H1 (cell line): ENCODE measurements around the gene PIP4K2C. TPM values are rescaled to one million over a fixed set of nuclear protein-coding genes. Genes with fewer than 3 reads are reported as not detected.

Experiments used
- ASH2L ChIP-seq: fragments of 200-600, 300-600 bp; sonication (generic); IDR thresholded peaks from one replicate; pipeline ENCODE4 v1.7.1; 2017; ENCODE audit warnings: low read length
- BRCA1 ChIP-seq: IDR thresholded peaks from 2 replicates; pipeline ENCODE4 v1.6.1; 2012; ENCODE audit warnings: low read depth, low read length, improper control_type of control experiment
- CBX8 ChIP-seq: fragments of 300-800, 300-1000 bp; sonication (generic); IDR thresholded peaks from 2 replicates; pipeline ENCODE4 v1.7.1; 2016; ENCODE audit warnings: low read depth, low read length, borderline replicate concordance
- CHD1 ChIP-seq: IDR thresholded peaks from 2 replicates; pipeline ENCODE4 v1.6.1; 2012; ENCODE audit warnings: low read depth, low read length, improper control_type of control experiment
- CHD2 ChIP-seq: IDR thresholded peaks from 2 replicates; pipeline ENCODE4 v1.6.1; 2012; ENCODE audit warnings: low read length, improper control_type of control experiment
- CTBP2 ChIP-seq: IDR thresholded peaks from 2 replicates; pipeline ENCODE4 v1.7.0; 2011; ENCODE audit warnings: borderline replicate concordance, mild to moderate bottlenecking, moderate library complexity, mixed read lengths, low read length; ENCODE audit not compliant: insufficient read depth, insufficient read length
- CTCF ChIP-seq, 3 experiments: IDR thresholded peaks; 1 replicate in 2 of 3; 2 replicates in 1 of 3; pipeline versions ENCODE4 v1.5.1 to v1.6.1; 2011; ENCODE audit warnings: low read length in 3 of 3, mild to moderate bottlenecking in 3 of 3, inconsistent platforms in 2 of 3, low read depth in 1 of 3, moderate library complexity in 1 of 3; ENCODE audit not compliant: insufficient read depth in 1 of 3; ENCODE audit errors: control extremely low read depth in 1 of 3
- EGR1 ChIP-seq: IDR thresholded peaks from 2 replicates; pipeline ENCODE4 v1.6.1; 2011; ENCODE audit warnings: low read depth, low read length, borderline replicate concordance
- EP300 ChIP-seq, 2 experiments: IDR thresholded peaks; 1 replicate in 1 of 2; 2 replicates in 1 of 2; pipeline ENCODE4 v1.6.1; 2011 to 2012; ENCODE audit warnings: low read depth in 2 of 2, low read length in 2 of 2, mild to moderate bottlenecking in 2 of 2, borderline replicate concordance in 1 of 2, inconsistent platforms in 1 of 2, moderate library complexity in 1 of 2
- GTF2F1 ChIP-seq: IDR thresholded peaks from 2 replicates; pipeline ENCODE4 v1.6.1; 2012; ENCODE audit warnings: low read depth, low read length, improper control_type of control experiment, borderline replicate concordance
- JUN ChIP-seq: IDR thresholded peaks from 2 replicates; pipeline ENCODE4 v1.6.1; 2011; ENCODE audit warnings: low read depth, mild to moderate bottlenecking, improper control_type of control experiment, low read length
- KDM1A ChIP-seq: fragments of 200-600, 300-600 bp; sonication (generic); IDR thresholded peaks from 2 replicates; pipeline ENCODE4 v1.7.1; 2016; ENCODE audit warnings: mild to moderate bottlenecking, low read length, borderline replicate concordance
- KDM4A ChIP-seq: IDR thresholded peaks from one replicate; pipeline ENCODE4 v1.7.1; 2012; ENCODE audit warnings: low read depth, mild to moderate bottlenecking, moderate library complexity, low read length, inconsistent platforms; ENCODE audit not compliant: severe bottlenecking
- KDM5A ChIP-seq: fragments of 200-600 bp; IDR thresholded peaks from 2 replicates; pipeline ENCODE4 v1.7.1; 2012; ENCODE audit warnings: mild to moderate bottlenecking, low read length, inconsistent platforms, mixed read lengths
- PHF8 ChIP-seq: fragments of 200-600 bp; sonication (generic); conservative IDR thresholded peaks from 2 replicates; pipeline ENCODE4 v1.7.1; 2012; ENCODE audit warnings: low read depth, mild to moderate bottlenecking, inconsistent platforms, low read length, moderate library complexity
- POLR2AphosphoS5 ChIP-seq: IDR thresholded peaks from 2 replicates; pipeline ENCODE4 v1.6.1; 2011; ENCODE audit warnings: low read depth, low read length
- RAD21 ChIP-seq, 2 experiments: IDR thresholded peaks in 1 of 2; conservative IDR thresholded peaks in 1 of 2; 2 replicates each; pipeline ENCODE4 v1.6.1; 2011; ENCODE audit warnings: low read depth in 2 of 2, low read length in 2 of 2, improper control_type of control experiment in 1 of 2, inconsistent platforms in 1 of 2, mild to moderate bottlenecking in 1 of 2, moderate library complexity in 1 of 2
- SIN3A ChIP-seq, 2 experiments: IDR thresholded peaks in 1 of 2; conservative IDR thresholded peaks in 1 of 2; 2 replicates each; pipeline ENCODE4 v1.6.1; 2011 to 2012; ENCODE audit warnings: low read length in 2 of 2, improper control_type of control experiment in 1 of 2, low read depth in 1 of 2, mild to moderate bottlenecking in 1 of 2
- SIX5 ChIP-seq: IDR thresholded peaks from 2 replicates; pipeline ENCODE4 v1.6.1; 2011; ENCODE audit warnings: mild to moderate bottlenecking, low read depth, low read length
- SP2 ChIP-seq: IDR thresholded peaks from 2 replicates; pipeline ENCODE4 v1.6.1; 2012; ENCODE audit warnings: mild to moderate bottlenecking, low read length, inconsistent platforms
- SP4 ChIP-seq: IDR thresholded peaks from 2 replicates; pipeline ENCODE4 v1.6.1; 2012; ENCODE audit warnings: low read length, inconsistent platforms
- SUZ12 ChIP-seq: fragments of 200-600 bp; sonication (generic); IDR thresholded peaks from 2 replicates; pipeline ENCODE4 v1.6.1; 2012; ENCODE audit warnings: mild to moderate bottlenecking, inconsistent platforms, low read length, moderate library complexity, mixed read lengths
- polyA plus RNA-seq, 7 experiments: library from polyadenylated mRNA; depleted of rRNA in 3 of 7; stranded (reverse) in 5 of 7; unstranded in 2 of 7; fragments of >200 nt in 5 of 7; fragments of 200-250 nt in 2 of 7; gene quantifications; 1 replicate in 5 of 7; 2 replicates in 1 of 7; 4 replicates in 1 of 7; pipeline versions ENCODE4 v1.2.1 to v1.2.3, GENCODE V29; 2011 to 2013; ENCODE audit warnings: missing spikeins in 2 of 7, mixed read lengths in 2 of 7
- total RNA-seq: library from RNA; stranded (reverse); fragmentation: NEBNext Ultra II Directional; extraction: Animal tissue kit (Norgen Biotek cat#: 25700); gene quantifications from 2 replicates; pipeline ENCODE4 v1.2.1, GENCODE V29; 2021

Gene PIP4K2C
- total and polyA plus RNA-seq, 2 of the 8 experiments (the other 6 are each of a cell fraction or from before 2014, with no cell fraction given), result 25.0 to 27.1 TPM

DNA sequence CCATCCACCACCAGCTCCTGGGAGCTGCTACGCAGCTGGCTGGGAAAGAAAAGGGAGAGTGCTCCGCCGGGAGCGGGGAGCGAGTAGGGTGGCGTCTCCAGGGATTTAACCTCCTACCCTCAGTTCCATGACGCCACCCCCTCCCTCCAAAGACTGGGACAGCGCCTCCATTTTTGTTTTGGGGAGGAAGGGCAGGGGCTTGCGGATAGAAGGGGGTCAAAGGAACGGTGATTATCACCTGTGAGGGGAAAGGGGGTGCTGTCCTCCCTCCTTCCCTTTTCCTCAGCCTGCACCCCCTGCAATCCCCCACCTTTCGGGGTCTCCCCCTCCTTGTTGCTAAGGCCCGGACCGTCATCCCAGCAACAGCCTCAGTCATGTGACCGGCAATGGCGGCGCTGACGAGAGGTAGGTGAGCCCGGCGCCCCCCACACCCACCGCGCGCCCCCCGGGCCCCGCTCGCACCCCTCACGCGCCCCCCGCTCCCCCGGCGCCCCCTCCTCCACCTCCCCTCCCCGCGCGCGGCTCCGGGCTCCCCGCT is 13.5 kb downstream of the PIP4K2C start, which contains the start of gene DTX3 (continued):
- TF ChIP-seq CTCF (IDR thresholded peaks at IDR 0.05; ENCODE audit: control extremely low read depth in 1 of 3, insufficient read depth in 1 of 3, low read depth in 1 of 3, low read length in 3 of 3) (no peak), KDM5A (no peak), EP300 (IDR thresholded peaks at IDR 0.05; ENCODE audit: borderline replicate concordance in 1 of 2, low read depth in 2 of 2, low read length in 2 of 2) (no peak), CHD2 (no peak), GTF2F1 (no peak), CTBP2 (no peak), SUZ12 (no peak), CHD1 (no peak), KDM4A (peak; percentile 85), KDM1A (no peak), SP2 (no peak), POLR2AphosphoS5 (peak; percentile 57; the same call in 1 of the 2 replicates), BRCA1 (no peak), JUN (no peak), SP4 (no peak), CBX8 (no peak), PHF8 (peak; percentile 57), SIN3A (conservative IDR thresholded peaks at IDR 0.05 in 1 of 2, IDR thresholded peaks at IDR 0.05 in 1 of 2; ENCODE audit: low read depth in 1 of 2, low read length in 2 of 2) (peak in 1 of 2 experiments; percentile 64; a peak in 2 of 4 replicates), RAD21 (IDR thresholded peaks at IDR 0.05 in 1 of 2, conservative IDR thresholded peaks at IDR 0.05 in 1 of 2; ENCODE audit: low read depth in 2 of 2, low read length in 2 of 2) (no peak), SIX5 (no peak), EGR1 (no peak), ASH2L (peak; percentile 66)
